PC-9 (cell line): ENCODE data around the gene UBN2. TPM values are rescaled to one million over a fixed set of nuclear protein-coding genes. Genes with fewer than 3 reads are reported as not detected.

Source experiments
- BruUV-seq: library from RNA; stranded (reverse); fragments of 400-500 nt; replicated peaks from 2 replicates; lab custom pipeline; 2021; lab: Mats Ljungman, UMichigan
- CTCF ChIA-PET: fragments of 300-600 bp; sonication (Branson Sonifier 250); formaldehyde crosslinking; loops from one replicate; lab custom pipeline; 2022; ENCODE audit warnings: antibody characterized with exemption; lab: Charles Lee
- POLR2A ChIA-PET: fragments of 300-600 bp; sonication (Branson Sonifier 250); formaldehyde crosslinking; loops from one replicate; lab custom pipeline; 2022; ENCODE audit warnings: antibody characterized with exemption; ENCODE audit not compliant: unreplicated experiment; lab: Charles Lee
- DNase-seq, 2 experiments: peaks; one replicate each; pipeline versions ENCODE4 v3.0.0 to v3.0.0-alpha.2; 2015 to 2022; ENCODE audit warnings: mixed read lengths in 1 of 2
- H2AFZ ChIP-seq: fragments of 200-600 bp; sonication (generic); 2 replicates; pipeline ENCODE4 v1.8.1; 2017; ENCODE audit warnings: antibody characterized with exemption
- H3F3A ChIP-seq: fragments of 200-600 bp; sonication (generic); 2 replicates; pipeline ENCODE4 v1.8.1; 2017; ENCODE audit warnings: antibody characterized with exemption, mild to moderate bottlenecking, low read depth; ENCODE audit not compliant: insufficient read depth
- H3K27ac ChIP-seq: fragments of 200-600 bp; sonication (generic); 2 replicates; pipeline ENCODE4 v1.6.1; 2016; ENCODE audit warnings: mixed run types
- H3K27me3 ChIP-seq: fragments of 200-600 bp; sonication (generic); 2 replicates; pipeline ENCODE4 v1.6.1; 2016; ENCODE audit warnings: low read depth, mixed run types; ENCODE audit not compliant: insufficient read depth
- H3K36me3 ChIP-seq: fragments of 200-600 bp; sonication (generic); 2 replicates; pipeline ENCODE4 v1.6.1; 2016; ENCODE audit warnings: low read depth, mixed run types
- H3K4me1 ChIP-seq: fragments of 200-600 bp; sonication (generic); replicated peaks from 2 replicates; pipeline ENCODE4 v1.6.1; 2016; ENCODE audit warnings: mixed run types; ENCODE audit not compliant: insufficient read depth
- H3K4me2 ChIP-seq: fragments of 200-600 bp; sonication (generic); 2 replicates; pipeline ENCODE4 v1.6.1; 2017; ENCODE audit warnings: mixed run types
- H3K4me3 ChIP-seq: fragments of 200-600 bp; sonication (generic); 2 replicates; pipeline ENCODE4 v1.6.1; 2016; ENCODE audit warnings: mixed run types
- H3K79me2 ChIP-seq: fragments of 200-600 bp; sonication (generic); 2 replicates; pipeline ENCODE4 v1.6.1; 2017; ENCODE audit warnings: low read depth, mixed run types
- H3K9me2 ChIP-seq: fragments of 200-600 bp; sonication (generic); 2 replicates; pipeline ENCODE4 v1.8.1; 2017; ENCODE audit warnings: mild to moderate bottlenecking; ENCODE audit not compliant: insufficient read depth
- H3K9me3 ChIP-seq: fragments of 200-600 bp; sonication (generic); 2 replicates; pipeline ENCODE4 v1.8.1; 2016; ENCODE audit warnings: low read depth; ENCODE audit not compliant: insufficient read depth
- H4K20me1 ChIP-seq: fragments of 200-600 bp; sonication (generic); 2 replicates; pipeline ENCODE4 v1.8.1; 2017; ENCODE audit not compliant: insufficient read depth
- CTCF ChIP-seq: fragments of 200-600 bp; sonication (generic); conservative IDR thresholded peaks from 2 replicates; pipeline ENCODE4 v1.6.1; 2017; ENCODE audit warnings: mixed run types, antibody characterized with exemption, mild to moderate bottlenecking, moderate library complexity
- EZH2 ChIP-seq: fragments of 200-600 bp; sonication (generic); IDR thresholded peaks from 2 replicates; pipeline ENCODE4 v1.8.0; 2017; ENCODE audit warnings: antibody characterized with exemption, low read depth
- intact Hi-C: fragments of 100-400 bp; cut with micrococcal nuclease; formaldehyde crosslinking; loops from one replicate; pipeline ENCODE4 v1.10.0; 2022; ENCODE audit not compliant: unreplicated experiment
- total RNA-seq: library from RNA; stranded (reverse); gene quantifications from 2 replicates; pipeline ENCODE4 v1.2.3, GENCODE V29; 2021

The UBN2 gene
- total RNA-seq, 1 experiment from 2014 or later = 34.1 TPM

DNA sequence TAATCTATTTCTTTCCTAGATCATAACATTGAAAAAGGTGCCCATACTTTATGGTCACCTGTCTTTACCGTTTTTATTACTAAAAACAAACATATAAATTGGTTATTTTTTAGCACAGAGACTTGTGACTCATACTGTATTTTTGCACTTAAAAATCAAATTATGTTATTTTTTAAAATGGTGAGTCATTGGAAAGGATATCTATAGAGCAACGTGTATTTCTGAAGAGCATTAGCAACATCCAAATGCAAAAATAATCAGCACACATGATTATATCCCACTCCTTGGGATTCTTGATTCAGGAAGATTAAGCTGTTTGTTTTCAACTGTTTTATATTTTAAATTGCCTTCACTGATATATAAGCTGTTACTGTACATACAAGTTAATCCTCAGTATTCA, 69.4 kb downstream of the UBN2 start:
- Histone ChIP-seq H3K27ac (no peak overlapping the region), H3K9me2 (no peaks in the 10 kb centered on the region), H3K36me3 (0 out of 2 replicates have a peak, but pooled peaks cover 7% of the 10 kb centered on the region), H3K4me3 (no peak overlapping the region), H3K79me2 (no peaks in the 10 kb centered on the region), H3K4me1 (no peaks in the 10 kb centered on the region), H3F3A (no peaks in the 10 kb centered on the region), H4K20me1 (no peaks in the 10 kb centered on the region), H3K9me3 (no peaks in the 10 kb centered on the region), H3K4me2 (no peak overlapping the region), H3K27me3 (no peaks in the 10 kb centered on the region), H2AFZ (no peak overlapping the region)
- ChIA-PET POLR2A (no interaction called here), CTCF (no interaction called here)
- DNase-seq = no peak
- TF ChIP-seq CTCF = no peak
- TF ChIP-seq EZH2 = no peak
- no TSS peak for BruUV-seq
- intact Hi-C loops = no loop called here

DNA sequence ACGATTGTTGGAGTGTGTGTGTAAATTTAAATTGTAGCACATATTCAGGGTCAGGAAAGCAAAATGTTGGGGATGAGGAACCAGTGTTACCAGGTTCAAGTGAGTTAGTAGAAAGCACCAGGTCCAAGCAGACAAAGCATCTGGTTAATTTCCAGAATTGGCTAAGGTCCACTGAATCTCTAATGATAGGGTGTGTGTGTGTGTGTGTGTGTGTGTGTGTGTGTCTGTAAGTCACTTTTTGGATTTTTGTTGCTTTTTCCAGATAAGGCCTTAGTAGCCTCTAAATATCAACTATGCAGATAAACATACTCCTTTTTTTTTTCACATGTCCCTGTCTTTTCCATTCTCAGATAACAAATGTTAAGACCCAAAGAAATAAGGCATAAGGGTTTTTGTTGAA, 73.5 kb downstream of the UBN2 start:
- H3K79me2 ChIP-seq = no peaks in the 10 kb centered on the region
- no peaks in the 10 kb centered on the region for H3K36me3 ChIP-seq
- no peaks in the 10 kb centered on the region for H3F3A ChIP-seq
- no peaks in the 10 kb centered on the region for H3K9me3 ChIP-seq
- POLR2A ChIA-PET = no interaction called here
- no peak overlapping the region for H3K4me2 ChIP-seq
- H3K27me3 ChIP-seq = no peaks in the 10 kb centered on the region
- CTCF ChIA-PET = no interaction called here
- H3K4me1 ChIP-seq = no peaks in the 10 kb centered on the region
- DNase-seq = no peak
- intact Hi-C loops = no loop called here
- H3K27ac ChIP-seq = no peak overlapping the region
- no peak overlapping the region for H3K4me3 ChIP-seq
- no peaks in the 10 kb centered on the region for H4K20me1 ChIP-seq
- TF ChIP-seq CTCF (no peak), EZH2 (no peak)
- no TSS peak for BruUV-seq
- H3K9me2 ChIP-seq = no peaks in the 10 kb centered on the region
- no peak overlapping the region for H2AFZ ChIP-seq

DNA sequence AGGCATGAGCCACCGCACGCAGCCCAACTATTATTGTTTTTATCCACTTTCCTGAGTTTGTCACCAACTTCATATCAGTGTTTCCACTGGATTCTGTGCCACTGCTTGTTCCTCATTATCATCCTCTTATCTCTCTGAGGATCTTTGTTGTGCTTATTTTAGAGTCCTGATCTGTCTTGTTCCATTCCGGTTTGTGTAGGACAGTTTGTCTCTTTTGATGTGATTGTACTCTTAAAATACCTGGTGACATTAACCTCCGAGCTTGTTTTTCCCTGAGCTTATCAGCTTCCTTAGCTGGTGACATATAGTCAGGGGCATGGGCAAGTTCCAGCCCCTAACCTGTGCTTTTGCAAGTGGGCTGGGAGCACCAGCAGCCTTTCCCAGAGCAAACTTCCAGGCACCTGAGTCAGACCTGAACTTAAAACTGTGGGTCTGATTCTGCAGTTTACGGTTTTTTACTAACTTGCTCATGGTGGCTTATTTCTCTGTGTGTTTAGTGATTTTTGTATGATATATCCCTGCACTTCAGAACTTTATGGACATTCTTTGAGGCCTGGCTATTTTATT, 87.0 kb downstream of the UBN2 start:
- Histone ChIP-seq H4K20me1 (peaks cover 4% of the 10 kb centered on the region), H3K4me1 (no peaks in the 10 kb centered on the region), H3F3A (no peaks in the 10 kb centered on the region; the same call in 1 of the 2 replicates), H3K27me3 (no peaks in the 10 kb centered on the region), H3K9me2 (no peaks in the 10 kb centered on the region), H3K27ac (no peak overlapping the region), H3K4me2 (no peak overlapping the region), H2AFZ (no peak overlapping the region), H3K79me2 (peaks cover 5% of the 10 kb centered on the region; the same call in 1 of the 2 replicates), H3K36me3 (no peaks in the 10 kb centered on the region), H3K9me3 (no peaks in the 10 kb centered on the region), H3K4me3 (no peak overlapping the region)
- BruUV-seq = no TSS peak
- intact Hi-C loops = no loop called here
- no peak for DNase-seq
- POLR2A ChIA-PET = no interaction called here
- TF ChIP-seq CTCF (no peak), EZH2 (no peak)
- CTCF ChIA-PET = no interaction called here
